Epidermal melanocyte (primary cell): ENCODE results near the gene LRWD1.
"Not testable (repeated sequence)": the region's sequence is repeated elsewhere in the genome, so short reads cannot be mapped to it uniquely, and the experiment has no call there.

Experiments used
- DNase-seq: peaks from one replicate; pipeline ENCODE4 v3.0.0; 2011; ENCODE audit warnings: low spot score; ENCODE audit not compliant: insufficient read length

Gene LRWD1

DNA sequence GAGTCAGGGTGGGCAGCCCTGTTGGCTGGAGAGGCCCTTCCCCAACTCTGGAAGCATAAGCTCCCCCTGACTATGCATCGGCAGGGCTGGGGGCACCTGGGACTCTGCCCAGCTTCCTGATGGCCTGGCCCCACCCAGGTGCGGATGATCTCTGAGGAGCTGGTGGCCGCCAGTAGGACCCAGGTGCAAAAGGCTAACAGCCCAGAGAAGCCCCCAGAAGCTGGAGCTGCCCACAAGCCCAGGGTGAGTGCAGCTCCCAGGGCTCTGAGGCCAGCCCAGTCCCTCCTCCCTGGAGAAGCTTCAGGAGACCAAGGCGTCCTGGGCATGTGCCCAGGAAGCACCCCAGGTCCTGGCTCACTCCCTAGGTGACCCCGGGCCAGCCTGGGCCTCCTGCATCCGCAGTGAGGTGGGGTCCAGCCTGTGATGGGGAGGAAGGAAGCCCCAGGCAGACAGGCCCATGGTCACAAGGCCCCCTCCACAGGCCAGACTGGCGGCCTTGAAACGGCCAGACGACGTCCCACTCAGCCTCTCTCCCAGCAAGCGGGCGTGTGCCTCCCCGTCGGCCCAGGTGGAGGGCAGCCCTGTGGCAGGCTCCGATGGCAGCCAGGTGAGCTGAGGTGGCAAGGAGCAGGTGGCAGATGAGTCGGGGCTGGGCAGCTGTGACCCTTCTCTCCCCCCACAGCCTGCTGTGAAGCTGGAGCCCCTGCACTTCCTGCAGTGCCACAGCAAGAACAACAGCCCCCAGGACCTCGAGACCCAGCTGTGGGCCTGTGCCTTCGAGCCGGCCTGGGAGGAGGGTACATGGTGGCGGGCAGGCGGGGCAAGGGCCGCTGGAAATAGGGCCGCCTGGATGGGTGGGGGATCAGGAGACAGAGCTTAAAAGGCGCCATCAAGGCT is 3.0 kb downstream of the LRWD1 start:
- DNase-seq = peak; percentile 15

DNA sequence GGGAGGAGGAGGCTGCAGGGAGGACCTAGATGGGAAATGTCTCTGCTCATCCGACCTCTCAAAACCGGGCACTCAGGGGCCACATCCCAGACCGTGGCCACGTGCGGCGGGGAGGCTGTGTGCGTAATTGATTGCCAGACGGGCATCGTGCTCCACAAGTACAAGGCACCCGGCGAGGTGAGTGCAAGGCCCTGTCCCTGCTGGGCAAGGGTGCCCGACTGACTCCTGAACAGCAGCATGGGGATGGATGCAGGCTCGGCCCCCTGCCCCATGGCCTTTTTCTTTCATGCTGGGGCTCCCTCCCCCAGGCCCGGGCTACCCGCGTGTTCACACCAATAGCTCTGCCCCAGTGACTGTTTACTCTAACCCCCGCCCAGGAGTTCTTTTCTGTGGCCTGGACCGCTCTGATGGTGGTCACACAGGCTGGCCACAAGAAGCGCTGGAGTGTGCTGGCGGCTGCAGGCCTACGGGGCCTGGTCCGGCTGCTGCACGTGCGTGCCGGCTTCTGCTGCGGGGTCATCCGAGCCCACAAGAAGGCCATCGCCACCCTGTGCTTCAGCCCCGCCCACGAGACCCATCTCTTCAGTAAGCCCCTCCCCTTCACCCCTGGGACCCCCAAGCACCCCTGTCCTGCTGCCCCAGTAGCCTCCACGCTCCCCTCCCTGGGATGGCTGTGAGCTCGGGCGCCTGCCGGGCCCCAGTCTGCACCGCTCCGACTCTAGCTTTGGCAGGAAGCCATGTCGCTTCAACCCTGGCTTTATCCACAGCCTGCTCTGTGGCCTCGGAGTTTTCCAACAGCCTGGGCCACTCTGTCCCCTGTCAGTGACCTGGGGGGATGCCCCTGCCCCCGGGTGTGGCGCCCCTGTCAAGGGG is 3.9 kb downstream of the LRWD1 start:
- DNase-seq = peak; percentile 11

GRCh38 chr7:102469351-102469971 is 4.7 kb downstream of the LRWD1 start:
- peak; percentile 14 for DNase-seq

GRCh38 chr7:102469972-102470825 is 5.4 kb downstream of the LRWD1 start:
- peak; percentile 12 for DNase-seq

GRCh38 chr7:102471791-102472125 is 7.0 kb downstream of the LRWD1 start:
- DNase-seq = no peak

DNA sequence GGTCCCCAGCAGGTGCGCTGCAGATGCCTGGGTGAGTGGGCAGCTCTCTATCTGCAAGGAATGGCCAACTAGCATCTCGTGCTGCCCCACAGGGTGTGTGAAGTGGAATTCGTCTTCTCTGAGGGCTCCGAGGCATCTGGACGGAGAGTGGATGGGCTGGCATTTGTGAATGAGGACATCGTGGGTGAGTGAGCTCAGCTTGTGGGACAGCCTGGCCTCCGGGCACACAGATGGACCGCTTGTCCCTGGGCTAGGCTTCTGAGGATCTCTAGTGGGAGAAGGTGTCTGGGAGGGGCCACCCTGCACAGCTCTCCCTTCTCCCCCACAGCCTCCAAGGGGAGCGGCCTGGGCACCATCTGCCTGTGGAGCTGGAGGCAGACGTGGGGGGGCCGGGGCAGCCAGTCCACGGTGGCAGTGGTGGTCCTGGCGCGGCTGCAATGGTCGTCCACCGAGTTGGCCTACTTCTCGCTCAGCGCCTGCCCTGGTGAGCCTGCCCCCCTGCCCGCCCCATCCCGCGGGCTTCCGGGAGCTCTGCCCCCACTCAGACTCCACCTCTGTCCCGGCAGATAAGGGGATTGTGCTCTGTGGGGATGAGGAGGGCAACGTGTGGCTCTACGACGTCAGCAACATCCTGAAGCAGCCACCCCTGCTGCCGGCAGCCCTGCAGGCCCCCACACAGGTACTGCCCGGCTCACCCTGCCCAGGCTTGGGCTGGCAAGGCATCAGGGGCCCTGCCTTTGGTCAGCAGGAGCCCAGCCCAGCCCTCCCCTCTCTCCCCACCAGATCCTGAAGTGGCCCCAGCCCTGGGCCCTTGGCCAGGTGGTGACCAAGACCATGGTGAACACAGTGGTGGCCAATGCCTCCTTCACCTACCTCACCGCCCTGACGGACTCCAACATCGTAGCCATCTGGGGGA is 7.6 kb downstream of the LRWD1 start:
- DNase-seq = peak; percentile 9

GRCh38 chr7:102473271-102473991 is 8.6 kb downstream of the LRWD1 start:
- DNase-seq = peak; percentile 10

DNA sequence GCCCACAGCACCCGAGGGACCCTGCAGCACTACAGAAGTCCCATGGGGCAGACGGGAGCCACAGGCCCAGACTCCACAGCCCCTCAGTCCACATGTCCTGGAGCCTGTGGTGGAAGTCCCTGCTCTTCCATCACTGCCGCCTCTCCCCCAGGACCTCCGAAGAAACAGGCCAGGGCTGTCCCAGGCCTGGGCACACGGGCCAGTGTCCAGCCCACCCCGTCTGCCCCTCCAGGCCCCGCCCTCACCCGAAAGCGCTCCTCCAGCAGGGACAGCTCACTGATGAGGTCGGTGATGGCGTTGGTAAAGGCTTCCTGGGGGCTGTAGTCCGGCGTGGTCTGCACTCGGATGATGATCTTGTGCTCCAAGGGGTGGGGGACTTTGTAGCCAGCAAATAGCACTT is 9.3 kb downstream of the LRWD1 start:
- not testable (repeated sequence) for DNase-seq

DNA sequence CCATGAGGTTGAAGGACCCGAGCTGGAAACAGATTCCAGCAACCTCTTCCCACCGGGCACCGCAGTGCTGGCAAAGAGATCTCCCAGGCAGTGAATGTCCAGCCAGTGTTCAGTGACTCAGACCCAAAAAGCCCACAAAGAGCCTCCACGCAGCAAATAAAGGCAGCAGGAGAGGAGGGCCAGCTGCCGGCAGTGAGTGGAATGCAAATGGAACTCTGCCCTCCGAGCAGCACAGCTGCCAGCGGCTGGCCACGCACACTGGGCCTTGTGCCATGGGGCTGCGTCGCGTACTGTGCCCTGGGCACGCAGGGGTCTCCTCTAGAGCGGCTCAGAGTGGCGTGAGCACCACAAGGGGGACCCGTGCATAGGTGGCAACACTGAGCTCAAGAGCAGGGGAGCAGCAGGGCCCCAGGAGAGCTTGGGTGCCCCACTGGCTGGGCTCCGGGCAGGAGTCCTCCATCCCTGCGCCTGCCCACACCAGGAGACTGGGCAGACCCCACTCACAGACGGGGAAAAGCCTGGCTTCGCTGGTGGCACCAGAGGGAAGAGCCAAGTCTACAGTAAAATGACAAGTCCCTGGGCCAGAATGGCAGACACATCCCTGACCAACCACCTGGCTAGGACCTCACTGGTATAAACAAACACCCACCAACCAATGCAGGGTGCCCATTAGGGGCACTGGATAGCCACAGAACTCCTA is 10.1 kb downstream of the LRWD1 start:
- not testable (repeated sequence) for DNase-seq

DNA sequence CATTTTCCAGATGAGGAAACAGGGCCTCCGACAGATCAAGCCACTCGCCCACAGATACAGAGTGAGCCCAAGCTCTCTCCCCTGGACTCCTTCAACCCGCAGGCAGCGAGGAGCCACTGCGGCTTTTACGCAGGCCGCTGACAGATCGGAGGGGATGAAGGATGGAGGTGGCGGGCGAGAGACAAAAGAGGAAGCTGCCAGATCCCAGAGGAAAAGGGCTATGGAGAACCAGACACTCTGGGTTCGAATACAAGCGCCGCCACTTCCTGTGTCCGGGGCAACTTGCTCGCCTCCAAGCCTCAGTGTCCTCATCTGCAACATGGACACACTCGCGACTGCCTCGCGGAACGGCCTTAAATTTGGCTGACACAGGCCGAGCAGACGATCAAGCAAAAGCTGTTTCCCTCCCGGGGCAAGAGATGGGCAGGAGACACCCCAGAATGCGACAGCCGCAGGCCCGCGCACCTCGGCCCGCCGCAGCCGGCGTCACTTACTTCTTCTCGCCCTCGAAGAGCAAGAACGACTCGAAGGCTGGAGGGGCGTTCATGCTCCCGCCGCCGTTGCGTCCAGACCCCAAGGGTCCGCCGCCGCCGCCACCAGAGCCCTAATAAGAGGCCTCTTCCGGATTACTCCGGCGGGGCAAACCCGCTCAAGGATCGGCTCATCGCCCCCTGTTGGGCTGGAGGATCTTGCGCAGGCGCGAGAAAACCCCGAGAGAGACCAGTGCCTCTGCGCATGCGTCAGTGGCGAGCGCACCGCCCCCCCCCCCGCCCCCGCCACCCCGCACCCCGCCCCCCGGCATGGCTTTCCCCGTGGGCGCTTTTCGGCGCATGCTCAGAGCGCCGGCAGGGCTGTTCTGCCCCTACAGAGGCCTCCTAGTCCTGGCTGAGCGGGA is 13.8 kb downstream of the LRWD1 start, which contains the start of gene POLR2J:
POLR2J (minus strand) TSS at position 609 of the 895 bp plus-strand sequence; CDS start at position 547, 62 bp downstream.
- DNase-seq = not testable (repeated sequence)

- DNase-seq = not testable (repeated sequence)
Observed at GRCh38 chr7:102479209-102479584, 14.4 kb downstream of the LRWD1 start.

DNA sequence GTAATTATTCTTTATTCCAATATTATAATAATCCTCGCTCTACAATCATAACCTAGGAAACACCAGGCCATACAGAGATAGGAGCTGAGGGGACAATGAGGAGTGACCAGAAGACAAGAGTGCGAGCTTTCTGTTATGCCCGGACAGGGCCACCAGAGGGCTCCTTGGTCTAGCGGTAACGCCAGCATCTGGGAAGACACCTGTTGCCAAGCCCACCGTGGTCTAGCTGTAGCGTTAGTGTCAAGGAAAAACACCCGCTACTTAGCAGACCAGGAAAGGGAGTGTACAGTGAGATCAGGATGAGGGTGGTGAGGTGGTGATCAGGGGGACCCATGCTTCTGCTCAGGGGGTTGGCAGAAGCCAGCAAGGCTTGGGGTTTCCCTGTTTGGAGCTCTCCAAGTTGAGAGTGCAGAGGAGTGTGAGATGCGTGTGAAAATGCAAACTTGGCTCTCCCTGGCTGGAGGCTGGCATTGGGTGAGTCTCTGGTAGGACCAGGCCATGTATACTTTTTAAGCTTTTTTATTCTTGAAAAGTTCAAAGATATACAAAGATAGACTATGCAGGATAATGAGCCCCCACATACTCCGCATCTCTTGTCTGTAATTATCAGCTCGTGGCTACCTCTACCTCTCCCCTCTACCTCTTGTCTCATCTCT is 15.3 kb downstream of the LRWD1 start:
- not testable (repeated sequence) for DNase-seq

DNA sequence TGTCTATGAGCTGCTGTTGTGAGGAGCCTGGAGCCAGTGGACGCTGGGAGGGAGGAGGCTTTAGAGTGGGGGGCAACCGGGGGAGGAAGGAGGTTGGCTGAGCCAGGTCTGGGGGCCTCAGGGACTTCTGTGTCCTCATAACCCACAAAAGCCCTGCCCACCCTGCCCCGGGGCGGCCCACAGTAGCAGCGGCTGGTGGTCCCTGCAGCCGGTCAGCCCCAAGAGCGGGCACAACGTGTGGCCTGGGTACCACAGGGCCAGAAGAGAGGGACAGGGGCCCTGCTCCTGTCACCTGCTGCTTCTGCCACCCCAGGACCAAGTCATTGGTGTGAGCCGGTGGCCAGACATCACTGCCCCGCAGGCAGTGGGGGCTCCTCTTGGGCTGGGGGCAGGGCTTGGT is 17.2 kb downstream of the LRWD1 start:
- not testable (repeated sequence) for DNase-seq

DNA sequence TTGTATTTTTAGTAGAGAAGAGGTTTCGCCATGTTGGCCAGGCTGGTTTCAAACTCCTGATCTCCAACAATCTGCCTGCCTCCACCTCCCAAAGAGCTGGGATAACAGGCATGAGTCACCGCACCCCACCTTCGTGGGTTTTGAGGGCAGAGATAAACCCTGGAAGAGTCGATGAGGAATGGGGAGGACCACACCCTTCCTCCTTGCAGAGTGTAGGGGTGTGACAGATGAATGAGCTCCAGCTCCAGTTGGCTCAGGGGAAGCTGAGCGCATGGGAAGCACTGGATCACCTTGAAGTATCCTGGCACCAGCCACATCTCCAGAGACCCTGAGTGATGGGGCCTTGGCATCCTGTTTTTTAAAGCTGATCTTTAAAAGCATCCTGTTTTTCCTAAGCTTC is 19.5 kb downstream of the LRWD1 start:
- not testable (repeated sequence) for DNase-seq

- not testable (repeated sequence) for DNase-seq
Observed at GRCh38 chr7:102490529-102491075, 25.8 kb downstream of the LRWD1 start.

DNA sequence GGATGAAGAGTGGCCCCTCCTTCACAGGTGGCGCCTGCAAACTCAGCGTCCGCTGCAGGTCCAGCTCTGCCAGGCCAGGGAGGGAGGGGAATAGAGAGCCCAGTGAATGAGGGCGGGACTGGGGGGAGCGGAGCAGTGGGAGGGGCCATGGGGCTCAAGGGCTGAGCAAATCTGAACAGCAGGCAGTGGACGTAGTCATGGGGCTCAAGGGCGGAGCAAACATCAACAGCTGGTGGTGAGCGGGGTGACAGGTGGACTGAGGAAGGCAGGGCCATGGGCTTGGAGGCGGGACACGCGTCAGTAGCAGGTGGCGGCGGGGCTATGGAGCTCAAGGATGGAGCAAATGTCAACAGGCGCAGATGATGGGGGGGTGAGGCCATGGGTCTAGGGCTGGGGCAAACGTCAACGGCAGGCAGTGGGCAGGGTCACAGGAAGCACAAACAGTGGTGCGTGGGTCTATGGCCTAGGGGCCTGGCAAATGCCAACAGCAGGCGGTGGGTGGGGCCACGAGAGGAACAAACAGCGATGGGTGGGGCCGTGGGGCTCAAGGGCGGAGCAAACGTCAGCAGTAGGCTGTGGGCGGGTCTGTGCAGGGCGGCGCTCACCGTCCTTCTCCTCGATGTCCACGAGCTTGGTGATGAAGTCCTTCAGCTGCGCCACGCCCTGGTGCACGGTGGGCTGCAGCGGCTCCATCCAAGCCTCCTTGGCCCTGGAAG is 28.6 kb downstream of the LRWD1 start:
- not testable (repeated sequence) for DNase-seq
